SU-DHL-6 (cell line): Measurements from ENCODE around the gene MAP3K21.

ENCODE experiments used
- H2AFZ ChIP-seq: fragments of 200-600 bp; sonication (generic); 2 replicates; pipeline ENCODE4 v1.6.1; 2014; ENCODE audit warnings: low read depth, mild to moderate bottlenecking, moderate library complexity, mixed read lengths, antibody characterized with exemption, low read length; ENCODE audit not compliant: severe bottlenecking
- H3F3A ChIP-seq: fragments of 200-600 bp; shearing (Covaris generic); 2 replicates; pipeline ENCODE4 v1.6.0; 2016; ENCODE audit warnings: antibody characterized with exemption, mild to moderate bottlenecking; ENCODE audit not compliant: insufficient read depth
- H3K27ac ChIP-seq: fragments of 200-600 bp; sonication (generic); 2 replicates; pipeline ENCODE4 v1.5.1; 2016; ENCODE audit warnings: low read depth, mild to moderate bottlenecking, low read length, moderate library complexity, mixed read lengths
- H3K27me3 ChIP-seq: fragments of 200-600 bp; sonication (generic), shearing (Covaris generic); 2 replicates; pipeline ENCODE4 v1.6.0; 2014; ENCODE audit warnings: mild to moderate bottlenecking, low read length
- H3K36me3 ChIP-seq: fragments of 200-600 bp; sonication (generic); 2 replicates; pipeline ENCODE4 v1.6.1; 2014; ENCODE audit warnings: mild to moderate bottlenecking, low read length, mixed read lengths
- H3K4me2 ChIP-seq: fragments of 300-600, 200-600 bp; shearing (Covaris generic), sonication (generic); 2 replicates; pipeline ENCODE4 v1.6.0; 2014; ENCODE audit warnings: low read length, low read depth, mild to moderate bottlenecking; ENCODE audit not compliant: poor library complexity, severe bottlenecking
- H3K4me3 ChIP-seq: fragments of 200-600 bp; sonication (generic); 2 replicates; pipeline ENCODE4 v1.5.1; 2014; ENCODE audit warnings: antibody characterized with exemption, low read length, mild to moderate bottlenecking, mixed read lengths; ENCODE audit not compliant: insufficient read depth, poor library complexity, severe bottlenecking
- H3K79me2 ChIP-seq: fragments of 200-600 bp; sonication (generic); 2 replicates; pipeline ENCODE4 v1.6.1; 2014; ENCODE audit warnings: mild to moderate bottlenecking, low read length, moderate library complexity; ENCODE audit not compliant: insufficient read depth
- H3K9ac ChIP-seq: fragments of 200-600 bp; sonication (generic); 2 replicates; pipeline ENCODE4 v1.7.0; 2014; ENCODE audit warnings: mild to moderate bottlenecking, low read length
- H3K9me2 ChIP-seq: fragments of 200-600 bp; sonication (generic); replicated peaks from 2 replicates; pipeline ENCODE4 v1.6.1; 2014; ENCODE audit warnings: low read length; ENCODE audit not compliant: insufficient read depth
- H3K9me3 ChIP-seq: fragments of 200-600 bp; sonication (generic); 2 replicates; pipeline ENCODE4 v1.6.1; 2014; ENCODE audit warnings: low read length, mixed read lengths; ENCODE audit not compliant: insufficient read depth
- H4K20me1 ChIP-seq: fragments of 200-600 bp; sonication (generic); 2 replicates; pipeline ENCODE4 v1.6.1; 2014; ENCODE audit warnings: low read depth, mild to moderate bottlenecking, antibody characterized with exemption, low read length, moderate library complexity, mixed read lengths
- EZH2phosphoT487 ChIP-seq: fragments of 200-600 bp; sonication (generic), shearing (Covaris generic); conservative IDR thresholded peaks from 2 replicates; pipeline ENCODE4 v1.6.1; 2018; ENCODE audit warnings: mild to moderate bottlenecking, antibody characterized with exemption, low read length, moderate library complexity, mixed read lengths
- TF ChIP-seq, protein P1 (sequence below): fragments of 200-600 bp; sonication (generic); IDR thresholded peaks from one replicate; pipeline ENCODE4 v1.5.1; 2017; ENCODE audit warnings: antibody characterized with exemption, mild to moderate bottlenecking, low read length, moderate library complexity; ENCODE audit not compliant: insufficient read depth, poor library complexity, severe bottlenecking

MAP3K21 gene

DNA sequence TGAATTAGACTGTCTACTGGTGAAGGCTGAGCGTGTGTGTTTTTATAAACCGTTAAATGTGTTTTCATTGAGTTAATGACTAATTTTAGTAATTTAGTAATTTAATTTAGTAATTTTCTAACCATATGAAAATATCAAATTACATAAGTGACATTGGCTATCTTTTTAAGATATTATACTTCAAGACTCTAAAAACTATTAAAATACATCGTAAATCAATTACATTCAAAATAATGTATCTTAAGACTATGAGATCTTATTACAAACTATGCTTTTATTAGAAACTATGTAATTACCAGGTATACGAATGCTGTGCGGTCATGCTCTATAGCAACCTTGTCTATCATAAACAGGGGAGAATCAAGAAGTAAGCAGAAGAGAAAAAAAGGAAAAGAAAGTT lies 21.6 kb downstream of the MAP3K21 start:
- Histone ChIP-seq H3K9ac (no peak overlapping the region), H4K20me1 (no peaks in the 10 kb centered on the region), H3K9me3 (no peaks in the 10 kb centered on the region), H3F3A (no peaks in the 10 kb centered on the region), H3K4me3 (no peak overlapping the region), H3K36me3 (no peaks in the 10 kb centered on the region), H3K4me2 (no peak overlapping the region), H2AFZ (no peak overlapping the region), H3K27me3 (no peaks in the 10 kb centered on the region), H3K9me2 (no peaks in the 10 kb centered on the region), H3K27ac (no peak overlapping the region), H3K79me2 (no peaks in the 10 kb centered on the region)
- TF ChIP-seq, protein P1, sequence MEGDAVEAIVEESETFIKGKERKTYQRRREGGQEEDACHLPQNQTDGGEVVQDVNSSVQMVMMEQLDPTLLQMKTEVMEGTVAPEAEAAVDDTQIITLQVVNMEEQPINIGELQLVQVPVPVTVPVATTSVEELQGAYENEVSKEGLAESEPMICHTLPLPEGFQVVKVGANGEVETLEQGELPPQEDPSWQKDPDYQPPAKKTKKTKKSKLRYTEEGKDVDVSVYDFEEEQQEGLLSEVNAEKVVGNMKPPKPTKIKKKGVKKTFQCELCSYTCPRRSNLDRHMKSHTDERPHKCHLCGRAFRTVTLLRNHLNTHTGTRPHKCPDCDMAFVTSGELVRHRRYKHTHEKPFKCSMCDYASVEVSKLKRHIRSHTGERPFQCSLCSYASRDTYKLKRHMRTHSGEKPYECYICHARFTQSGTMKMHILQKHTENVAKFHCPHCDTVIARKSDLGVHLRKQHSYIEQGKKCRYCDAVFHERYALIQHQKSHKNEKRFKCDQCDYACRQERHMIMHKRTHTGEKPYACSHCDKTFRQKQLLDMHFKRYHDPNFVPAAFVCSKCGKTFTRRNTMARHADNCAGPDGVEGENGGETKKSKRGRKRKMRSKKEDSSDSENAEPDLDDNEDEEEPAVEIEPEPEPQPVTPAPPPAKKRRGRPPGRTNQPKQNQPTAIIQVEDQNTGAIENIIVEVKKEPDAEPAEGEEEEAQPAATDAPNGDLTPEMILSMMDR = no peak
- TF ChIP-seq EZH2phosphoT487 = no peak

DNA sequence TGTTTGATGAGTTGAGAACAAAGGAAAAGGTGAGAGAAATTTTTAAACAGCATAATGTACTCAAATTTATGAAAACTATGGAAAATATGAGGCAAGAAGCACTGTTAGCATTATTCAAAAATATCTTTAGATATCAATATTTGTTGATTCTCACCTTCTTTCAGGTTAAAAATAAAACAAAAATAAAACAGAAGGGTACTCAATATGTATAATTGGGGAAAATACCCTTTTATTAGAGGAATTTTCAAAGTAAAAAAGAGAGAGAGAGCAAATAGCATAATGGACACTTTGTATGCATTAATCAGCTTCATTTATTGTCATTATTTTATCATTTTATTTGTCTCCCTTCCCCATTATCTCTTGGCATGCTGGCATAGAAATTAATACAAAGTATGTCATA lies 27.5 kb downstream of the MAP3K21 start:
- TF ChIP-seq, protein P1 = no peak
- no peak for TF ChIP-seq EZH2phosphoT487
- H3K79me2 ChIP-seq = no peaks in the 10 kb centered on the region
- no peak overlapping the region for H3K27ac ChIP-seq

DNA sequence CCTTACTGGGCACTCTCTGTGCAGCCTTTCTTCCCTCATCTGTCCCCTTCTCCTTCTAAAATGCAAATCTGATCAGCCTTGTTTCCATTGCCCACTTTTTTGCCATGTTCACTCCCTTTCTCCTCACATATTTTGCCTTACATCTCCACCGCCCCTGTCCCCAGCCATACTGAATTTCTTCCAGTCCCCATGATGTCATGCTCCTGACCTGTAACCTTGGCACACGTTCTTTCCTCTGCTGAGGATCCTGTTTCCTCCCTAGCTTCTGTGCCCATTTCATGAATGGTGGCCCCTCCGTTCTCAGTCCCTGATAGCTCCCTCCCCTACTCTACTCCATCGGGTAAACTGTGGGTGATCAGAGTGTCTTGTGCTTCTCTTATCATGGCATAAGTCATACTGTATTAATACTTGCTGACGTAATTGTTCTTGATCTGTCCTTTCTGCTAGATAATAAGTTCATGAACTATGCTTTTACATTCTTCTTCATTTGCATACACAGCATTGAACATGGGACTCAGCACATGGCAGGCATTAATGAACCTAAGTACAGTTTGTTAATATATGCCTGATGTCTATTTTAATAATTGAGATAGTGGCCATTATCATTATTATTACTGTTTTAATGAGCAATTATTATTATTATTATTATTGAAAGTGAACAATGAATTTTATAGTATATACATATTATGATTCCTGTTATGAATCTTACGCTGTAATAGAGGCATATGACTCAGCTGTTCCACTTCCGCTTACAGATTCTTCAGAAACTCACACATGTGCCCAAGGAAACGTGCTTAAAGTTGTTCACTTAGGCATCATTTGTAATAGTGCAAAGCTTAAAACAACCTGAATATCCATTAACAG lies 28.5 kb downstream of the MAP3K21 start:
- Histone ChIP-seq H3K4me3 (no peak overlapping the region), H3K9me2 (no peaks in the 10 kb centered on the region), H3K9me3 (no peaks in the 10 kb centered on the region), H3K36me3 (no peaks in the 10 kb centered on the region), H3K4me2 (no peak overlapping the region), H3K27me3 (no peaks in the 10 kb centered on the region), H3K79me2 (no peaks in the 10 kb centered on the region), H2AFZ (peak overlapping the region; percentile 54), H3K9ac (no peak overlapping the region), H3F3A (no peaks in the 10 kb centered on the region), H3K27ac (no peak overlapping the region), H4K20me1 (no peaks in the 10 kb centered on the region)
- TF ChIP-seq, protein P1 = no peak
- no peak for TF ChIP-seq EZH2phosphoT487

More for the DNA sequence above, 27.5 kb downstream of the MAP3K21 start:
- Histone ChIP-seq H3K9me3 (no peaks in the 10 kb centered on the region), H3K4me2 (no peak overlapping the region), H3K36me3 (no peaks in the 10 kb centered on the region), H2AFZ (no peak overlapping the region), H4K20me1 (no peaks in the 10 kb centered on the region), H3K9me2 (no peaks in the 10 kb centered on the region), H3K27me3 (no peaks in the 10 kb centered on the region), H3F3A (no peaks in the 10 kb centered on the region), H3K9ac (no peak overlapping the region), H3K4me3 (no peak overlapping the region)
